ENCODE data around the gene ADCY3. TPM values are rescaled to one million over a fixed set of nuclear protein-coding genes. Genes with fewer than 3 reads are reported as not detected.
"Not testable (repeated sequence)": the region's sequence is repeated elsewhere in the genome, so short reads cannot be mapped to it uniquely, and the experiment has no call there.

The ADCY3 gene
- total and polyA plus RNA-seq, 7 experiments from 2014 or later = 2.0 to 44.7 (median 5.1) TPM

GRCh38 chr2:24839729-24840128 lies 80.3 kb downstream of the ADCY3 start:
- H3K4me1 Mint-ChIP-seq = peaks cover 0 to 6% (median 0%) of the 10 kb centered on the region in 7 donors
- H3K9me3 Mint-ChIP-seq = no peaks in the 10 kb centered on the region
- intact Hi-C loops (cut with micrococcal nuclease) = no loop called here
- peaks cover 0 to 30% (median 4%) of the 10 kb centered on the region in 5 donors for H3K36me3 Mint-ChIP-seq
- peak overlapping the region in 1 of 9 donors; percentile 36 for H3K27ac Mint-ChIP-seq
- H3K4me1 ChIP-seq (ENCODE audit: control insufficient read depth in 2 of 2, insufficient read depth in 2 of 2, low read length in 2 of 2) = no peaks in the 10 kb centered on the region
- peaks cover 0 to 1% (median 0%) of the 10 kb centered on the region in 3 experiments for H3K36me3 ChIP-seq (ENCODE audit: control insufficient read depth in 2 of 3, insufficient read depth in 3 of 3, low read length in 3 of 3)
- H3K4me3 Mint-ChIP-seq = no peak overlapping the region
- ATAC-seq = no peak
- no peak overlapping the region for H3K27ac ChIP-seq (ENCODE audit: low read depth, low read length)
- no peak for DNase-seq
- no peaks in the 10 kb centered on the region for H3K27me3 Mint-ChIP-seq
- H3K9me3 ChIP-seq (ENCODE audit: control insufficient read depth in 2 of 3, low read length in 3 of 3) = no peaks in the 10 kb centered on the region
- no peak overlapping the region for H3K4me3 ChIP-seq (ENCODE audit: low read length)
- CTCF ChIA-PET = no interaction called here
- POLR2A ChIA-PET = no interaction called here
- H3K27me3 ChIP-seq (ENCODE audit: control insufficient read depth in 2 of 2, insufficient read depth in 2 of 2, low read length in 2 of 2) = no peaks in the 10 kb centered on the region

GRCh38 chr2:24838541-24838940 lies 81.5 kb downstream of the ADCY3 start:
- Histone ChIP-seq H3K36me3 (ENCODE audit: control insufficient read depth in 2 of 3, insufficient read depth in 3 of 3, low read length in 3 of 3) (peaks cover 0 to 5% (median 0%) of the 10 kb centered on the region in 3 experiments), H3K9me3 (ENCODE audit: control insufficient read depth in 2 of 3, low read length in 3 of 3) (no peaks in the 10 kb centered on the region), H3K27ac (ENCODE audit: low read depth, low read length) (no peak overlapping the region), H3K4me1 (ENCODE audit: control insufficient read depth in 2 of 2, insufficient read depth in 2 of 2, low read length in 2 of 2) (no peaks in the 10 kb centered on the region), H3K27me3 (ENCODE audit: control insufficient read depth in 2 of 2, insufficient read depth in 2 of 2, low read length in 2 of 2) (no peaks in the 10 kb centered on the region), H3K4me3 (ENCODE audit: low read length) (no peak overlapping the region)
- Mint-ChIP-seq H3K36me3 (peaks cover 0 to 38% (median 4%) of the 10 kb centered on the region in 5 donors), H3K4me1 (peaks cover 0 to 3% (median 0%) of the 10 kb centered on the region in 7 donors), H3K27ac (no peak overlapping the region), H3K9me3 (no peaks in the 10 kb centered on the region), H3K27me3 (no peaks in the 10 kb centered on the region), H3K4me3 (peak overlapping the region in 1 of 10 donors; percentile 5)
- ATAC-seq (no peak), DNase-seq (no peak)
- intact Hi-C loops (cut with micrococcal nuclease) = no loop called here
- ChIA-PET CTCF (no interaction called here), POLR2A (no interaction called here)

GRCh38 chr2:24837996-24838513 lies 82.0 kb downstream of the ADCY3 start:
- Histone ChIP-seq H3K9me3 (ENCODE audit: control insufficient read depth in 2 of 3, low read length in 3 of 3) (no peaks in the 10 kb centered on the region), H3K27me3 (ENCODE audit: control insufficient read depth in 2 of 2, insufficient read depth in 2 of 2, low read length in 2 of 2) (no peaks in the 10 kb centered on the region), H3K4me3 (ENCODE audit: low read length) (no peak overlapping the region), H3K36me3 (ENCODE audit: control insufficient read depth in 2 of 3, insufficient read depth in 3 of 3, low read length in 3 of 3) (peaks cover 0 to 5% (median 0%) of the 10 kb centered on the region in 3 experiments), H3K27ac (ENCODE audit: low read depth, low read length) (no peak overlapping the region), H3K4me1 (ENCODE audit: control insufficient read depth in 2 of 2, insufficient read depth in 2 of 2, low read length in 2 of 2) (no peaks in the 10 kb centered on the region)
- intact Hi-C loops (cut with micrococcal nuclease) = no loop called here
- ChIA-PET CTCF (interaction anchor here (0.7 kb wide), 1 partner anchor 424 kb away, joined by 3 read pairs; no protein-coding TSS in a partner anchor), POLR2A (no interaction called here)
- ATAC-seq = no peak
- Mint-ChIP-seq H3K27me3 (no peaks in the 10 kb centered on the region), H3K9me3 (no peaks in the 10 kb centered on the region), H3K36me3 (peaks cover 0 to 41% (median 4%) of the 10 kb centered on the region in 5 donors), H3K4me3 (no peak overlapping the region), H3K27ac (no peak overlapping the region), H3K4me1 (no peaks in the 10 kb centered on the region)
- no peak for DNase-seq

GRCh38 chr2:24836706-24837105 lies 83.3 kb downstream of the ADCY3 start:
- Histone ChIP-seq H3K27ac (ENCODE audit: low read depth, low read length) (no peak overlapping the region), H3K4me3 (ENCODE audit: low read length) (no peak overlapping the region), H3K27me3 (ENCODE audit: control insufficient read depth in 2 of 2, insufficient read depth in 2 of 2, low read length in 2 of 2) (no peaks in the 10 kb centered on the region), H3K4me1 (ENCODE audit: control insufficient read depth in 2 of 2, insufficient read depth in 2 of 2, low read length in 2 of 2) (no peaks in the 10 kb centered on the region), H3K36me3 (ENCODE audit: control insufficient read depth in 2 of 3, insufficient read depth in 3 of 3, low read length in 3 of 3) (peaks cover 0 to 5% (median 0%) of the 10 kb centered on the region in 3 experiments), H3K9me3 (ENCODE audit: control insufficient read depth in 2 of 3, low read length in 3 of 3) (no peaks in the 10 kb centered on the region)
- Mint-ChIP-seq H3K27me3 (no peaks in the 10 kb centered on the region), H3K4me3 (no peak overlapping the region), H3K27ac (peak overlapping the region in 1 of 9 donors; percentile 3), H3K9me3 (no peaks in the 10 kb centered on the region), H3K36me3 (peaks cover 0 to 35% (median 4%) of the 10 kb centered on the region in 5 donors), H3K4me1 (no peaks in the 10 kb centered on the region)
- ChIA-PET CTCF (interaction anchor here (0.9 kb wide), 1 partner anchor 418 kb away, joined by 4 read pairs; no protein-coding TSS in a partner anchor), POLR2A (no interaction called here)
- ATAC-seq (no peak), DNase-seq (no peak)
- intact Hi-C loops (cut with micrococcal nuclease) = no loop called here

GRCh38 chr2:24836206-24836605 lies 83.8 kb downstream of the ADCY3 start:
- Mint-ChIP-seq H3K4me1 (no peaks in the 10 kb centered on the region), H3K9me3 (no peaks in the 10 kb centered on the region), H3K4me3 (no peak overlapping the region), H3K27ac (no peak overlapping the region), H3K27me3 (no peaks in the 10 kb centered on the region), H3K36me3 (peaks cover 0 to 35% (median 4%) of the 10 kb centered on the region in 5 donors)
- CTCF ChIA-PET = no interaction called here
- Histone ChIP-seq H3K4me3 (ENCODE audit: low read length) (no peak overlapping the region), H3K9me3 (ENCODE audit: control insufficient read depth in 2 of 3, low read length in 3 of 3) (no peaks in the 10 kb centered on the region), H3K27me3 (ENCODE audit: control insufficient read depth in 2 of 2, insufficient read depth in 2 of 2, low read length in 2 of 2) (no peaks in the 10 kb centered on the region), H3K36me3 (ENCODE audit: control insufficient read depth in 2 of 3, insufficient read depth in 3 of 3, low read length in 3 of 3) (peaks cover 0 to 5% (median 0%) of the 10 kb centered on the region in 3 experiments), H3K27ac (ENCODE audit: low read depth, low read length) (no peak overlapping the region), H3K4me1 (ENCODE audit: control insufficient read depth in 2 of 2, insufficient read depth in 2 of 2, low read length in 2 of 2) (no peaks in the 10 kb centered on the region)
- ATAC-seq (no peak), DNase-seq (no peak)
- intact Hi-C loops (cut with micrococcal nuclease) = no loop called here
- POLR2A ChIA-PET = no interaction called here

- CTCF ChIA-PET = interaction anchor here (0.7 kb wide), 1 partner anchor 386 kb away, joined by 3 read pairs; no protein-coding TSS in a partner anchor
- H3K27me3 Mint-ChIP-seq; H3K9me3 Mint-ChIP-seq; H3K27me3 ChIP-seq (ENCODE audit: control insufficient read depth in 2 of 2, insufficient read depth in 2 of 2, low read length in 2 of 2); H3K27ac ChIP-seq (ENCODE audit: low read depth, low read length); H3K36me3 ChIP-seq (ENCODE audit: control insufficient read depth in 2 of 3, insufficient read depth in 3 of 3, low read length in 3 of 3); H3K4me1 Mint-ChIP-seq; intact Hi-C loops (cut with micrococcal nuclease); ATAC-seq; POLR2A ChIA-PET; H3K4me3 ChIP-seq (ENCODE audit: low read length); H3K27ac Mint-ChIP-seq; H3K4me1 ChIP-seq (ENCODE audit: control insufficient read depth in 2 of 2, insufficient read depth in 2 of 2, low read length in 2 of 2); H3K9me3 ChIP-seq (ENCODE audit: control insufficient read depth in 2 of 3, low read length in 3 of 3); H3K4me3 Mint-ChIP-seq; DNase-seq: not testable (repeated sequence)
- peaks cover 0 to 32% (median 4%) of the 10 kb centered on the region in 5 donors for H3K36me3 Mint-ChIP-seq
Measured at GRCh38 chr2:24835411-24835810, 84.6 kb downstream of the ADCY3 start.

- intact Hi-C loops (cut with micrococcal nuclease) = no loop called here
- no peaks in the 10 kb centered on the region for H3K4me1 Mint-ChIP-seq
- DNase-seq (no peak), ATAC-seq (no peak)
- H3K36me3 ChIP-seq (ENCODE audit: control insufficient read depth in 2 of 3, insufficient read depth in 3 of 3, low read length in 3 of 3) = peaks cover 0 to 5% (median 0%) of the 10 kb centered on the region in 3 experiments
- H3K9me3 ChIP-seq (ENCODE audit: control insufficient read depth in 2 of 3, low read length in 3 of 3) = no peaks in the 10 kb centered on the region
- no peaks in the 10 kb centered on the region for H3K27me3 Mint-ChIP-seq
- no peak overlapping the region for H3K4me3 ChIP-seq (ENCODE audit: low read length)
- H3K4me3 Mint-ChIP-seq = no peak overlapping the region
- no peaks in the 10 kb centered on the region for H3K4me1 ChIP-seq (ENCODE audit: control insufficient read depth in 2 of 2, insufficient read depth in 2 of 2, low read length in 2 of 2)
- no peak overlapping the region for H3K27ac ChIP-seq (ENCODE audit: low read depth, low read length)
- ChIA-PET CTCF (interaction anchor here (0.7 kb wide), 1 partner anchor 386 kb away, joined by 3 read pairs; no protein-coding TSS in a partner anchor), POLR2A (no interaction called here)
- H3K36me3 Mint-ChIP-seq = peaks cover 0 to 32% (median 4%) of the 10 kb centered on the region in 5 donors
- no peaks in the 10 kb centered on the region for H3K9me3 Mint-ChIP-seq
- no peak overlapping the region for H3K27ac Mint-ChIP-seq
- H3K27me3 ChIP-seq (ENCODE audit: control insufficient read depth in 2 of 2, insufficient read depth in 2 of 2, low read length in 2 of 2) = no peaks in the 10 kb centered on the region
Measured at GRCh38 chr2:24834733-24835395, 85.2 kb downstream of the ADCY3 start.
